AG04449 (cell line): Measurements from ENCODE around the gene IP6K3.
A peak's percentile ranks its signal among the peaks of the same experiment; 100 is the strongest.

ENCODE experiments used
- CTCF ChIA-PET: fragments of 350-600 bp; formaldehyde crosslinking; extraction: SDS; loops from one replicate; lab custom pipeline; 2021; ENCODE audit warnings: antibody characterized with exemption; lab: Yijun Ruan, JAX
- POLR2A ChIA-PET: fragments of 400-600, 350-600 bp; formaldehyde crosslinking; extraction: SDS; loops from one replicate; lab custom pipeline; 2020; ENCODE audit warnings: antibody characterized with exemption, inconsistent platforms; lab: Yijun Ruan, JAX
- DNase-seq: peaks from one replicate; pipeline ENCODE4 v3.0.0-alpha.2; 2010; ENCODE audit warnings: low read depth, low spot score
- H3K4me3 ChIP-seq: 2 replicates; pipeline ENCODE4 v1.5.1; 2011; ENCODE audit warnings: low read depth, mild to moderate bottlenecking, control low read depth, low read length
- CTCF ChIP-seq: IDR thresholded peaks from one replicate; pipeline ENCODE4 v1.5.1; 2011; ENCODE audit warnings: mild to moderate bottlenecking, moderate library complexity, low read length, control low read depth, inconsistent platforms; ENCODE audit not compliant: insufficient read depth; ENCODE audit errors: missing control alignments

Gene IP6K3

GRCh38 chr6:33711140-33712129 is 35.3 kb downstream of the IP6K3 start, which contains the start of gene UQCC2:
Gene UQCC2 (minus strand): TSS chr6:33711700. CDS start chr6:33711686, 14 bp downstream.
- ChIA-PET CTCF (interaction anchor here (0.7 to 16.2 kb wide), 40 partner anchors 9 to 484 kb away, joined by 3 to 539 read pairs (median 5); partner anchors contain the start of genes BAK1 and IP6K3), POLR2A (interaction anchor here (0.5 to 1.8 kb wide), 9 partner anchors 16 to 316 kb away, joined by 3 to 9 read pairs (median 3); no protein-coding TSS in a partner anchor)
- peak; percentile 60 for DNase-seq
- TF ChIP-seq CTCF = peak; percentile 86
- H3K4me3 ChIP-seq = peak within 1 kb of the TSS; percentile 98

- peak overlapping the region; percentile 98 for H3K4me3 ChIP-seq
- no peak for DNase-seq
- POLR2A ChIA-PET = interaction anchor here (0.6 to 1.8 kb wide), 6 partner anchors 16 to 317 kb away, joined by 3 to 9 read pairs (median 3); no protein-coding TSS in a partner anchor
- CTCF ChIA-PET = interaction anchor here (0.7 to 16.2 kb wide), 28 partner anchors 9 to 485 kb away, joined by 3 to 539 read pairs (median 9); partner anchors contain the start of genes BAK1 and IP6K3
- no peak for TF ChIP-seq CTCF
Measured at GRCh38 chr6:33710296-33711121, 36.2 kb downstream of the IP6K3 start.

- no peak for DNase-seq
- ChIA-PET POLR2A (no interaction called here), CTCF (interaction anchor here (0.7 to 16.2 kb wide), 8 partner anchors 8 to 446 kb away, joined by 4 to 539 read pairs (median 9); partner anchors contain the start of gene BAK1)
- H3K4me3 ChIP-seq = no peak overlapping the region
- no peak for TF ChIP-seq CTCF
Measured at GRCh38 chr6:33709605-33710295, 37.0 kb downstream of the IP6K3 start.

GRCh38 chr6:33708516-33709204 is 38.0 kb downstream of the IP6K3 start:
- no peak for TF ChIP-seq CTCF
- CTCF ChIA-PET = interaction anchor here (0.7 to 16.2 kb wide), 8 partner anchors 7 to 447 kb away, joined by 3 to 539 read pairs (median 5); partner anchors contain the start of gene BAK1
- POLR2A ChIA-PET = no interaction called here
- DNase-seq = no peak
- H3K4me3 ChIP-seq = no peak overlapping the region

- ChIA-PET CTCF (interaction anchor here (0.8 to 16.2 kb wide), 7 partner anchors 29 to 448 kb away, joined by 3 to 539 read pairs (median 3); partner anchors contain the start of gene BAK1), POLR2A (no interaction called here)
- H3K4me3 ChIP-seq = no peak overlapping the region
- no peak for TF ChIP-seq CTCF
- DNase-seq = no peak
Measured at GRCh38 chr6:33707771-33708170, 38.9 kb downstream of the IP6K3 start.
